SK-N-SH (cell line): ENCODE measurements around the gene ST7L. TPM values are rescaled to one million over a fixed set of nuclear protein-coding genes. Genes with fewer than 3 reads are reported as not detected.

Experiments
- CTCF ChIA-PET: fragments of 300-600, 350-600 bp; formaldehyde crosslinking; extraction: SDS; loops from one replicate; lab custom pipeline; 2021; lab: Yijun Ruan, JAX
- POLR2A ChIA-PET: fragments of 350-600 bp; sonication (Branson Sonifier 250); formaldehyde crosslinking; extraction: SDS; loops from one replicate; lab custom pipeline; 2020; ENCODE audit warnings: antibody characterized with exemption, inconsistent platforms; lab: Yijun Ruan, JAX
- DNase-seq: peaks from one replicate; pipeline ENCODE4 v3.0.0; 2012
- H2AFZ ChIP-seq: fragments of 200-600 bp; sonication (generic); 2 replicates; pipeline ENCODE4 v1.8.1; 2016; ENCODE audit warnings: antibody characterized with exemption, mild to moderate bottlenecking, low read depth
- H3F3A ChIP-seq: fragments of 200-600 bp; sonication (generic); replicated peaks from 2 replicates; pipeline ENCODE3; 2016; ENCODE audit warnings: antibody characterized with exemption, mild to moderate bottlenecking; ENCODE audit not compliant: insufficient read depth
- H3K27ac ChIP-seq, 2 experiments: fragments of 200-500 bp in 1 of 2; fragments of 200-600 bp in 1 of 2; sonication (Bioruptor generic) in 1 of 2; sonication (generic), shearing (Covaris generic) in 1 of 2; 2 replicates each; pipeline versions ENCODE4 v1.5.1 to v1.6.1; 2014 to 2016; ENCODE audit warnings: low read depth in 2 of 2, inconsistent platforms in 1 of 2, low read length in 1 of 2, mild to moderate bottlenecking in 1 of 2, mixed read lengths in 1 of 2
- H3K27me3 ChIP-seq: fragments of 200-600 bp; sonication (generic), shearing (Covaris generic); 2 replicates; pipeline ENCODE4 v1.6.1; 2016; ENCODE audit warnings: mixed run types; ENCODE audit not compliant: insufficient read depth
- H3K36me3 ChIP-seq, 2 experiments: fragments of 200-500 bp in 1 of 2; fragments of 200-600 bp in 1 of 2; sonication (Bioruptor generic) in 1 of 2; sonication (generic) in 1 of 2; replicated peaks in 1 of 2; 2 replicates each; pipeline versions ENCODE3 to v1.5.1; 2014 to 2016; ENCODE audit warnings: low read length in 1 of 2, mild to moderate bottlenecking in 1 of 2; ENCODE audit not compliant: insufficient read depth in 2 of 2, control insufficient read depth in 1 of 2
- H3K4me1 ChIP-seq, 2 experiments: fragments of 200-500 bp in 1 of 2; fragments of 200-600 bp in 1 of 2; sonication (Bioruptor generic) in 1 of 2; sonication (generic), shearing (Covaris generic) in 1 of 2; 2 replicates each; pipeline versions ENCODE4 v1.5.1 to v1.6.1; 2014 to 2016; ENCODE audit warnings: low read depth in 1 of 2, low read length in 1 of 2, mixed run types in 1 of 2; ENCODE audit not compliant: insufficient read depth in 2 of 2, control insufficient read depth in 1 of 2
- H3K4me2 ChIP-seq: fragments of 200-600 bp; sonication (generic), shearing (Covaris generic); 2 replicates; pipeline ENCODE4 v1.6.1; 2017; ENCODE audit warnings: mixed run types
- H3K4me3 ChIP-seq, 2 experiments: fragments of 200-500 bp in 1 of 2; fragments of 200-600 bp in 1 of 2; sonication (Bioruptor generic) in 1 of 2; sonication (generic), shearing (Covaris generic) in 1 of 2; 2 replicates each; pipeline versions ENCODE4 v1.5.1 to v1.8.1; 2014 to 2016; ENCODE audit warnings: low read depth in 2 of 2, inconsistent platforms in 1 of 2, low read length in 1 of 2, mild to moderate bottlenecking in 1 of 2, mixed read lengths in 1 of 2, moderate library complexity in 1 of 2
- H3K79me2 ChIP-seq: fragments of 200-600 bp; sonication (generic); 2 replicates; pipeline ENCODE4 v1.8.1; 2017; ENCODE audit warnings: mild to moderate bottlenecking; ENCODE audit not compliant: insufficient read depth
- H3K9ac ChIP-seq: fragments of 200-600 bp; sonication (generic); 2 replicates; pipeline ENCODE4 v1.6.1; 2017; ENCODE audit warnings: mixed run types
- H3K9me2 ChIP-seq: fragments of 200-600 bp; sonication (generic); 2 replicates; pipeline ENCODE4 v1.6.1; 2017; ENCODE audit warnings: mixed run types
- H3K9me3 ChIP-seq: fragments of 200-600 bp; sonication (generic); 2 replicates; pipeline ENCODE4 v1.6.1; 2017; ENCODE audit warnings: mixed run types, mild to moderate bottlenecking, moderate library complexity
- H4K20me1 ChIP-seq: fragments of 200-600 bp; sonication (generic); 2 replicates; pipeline ENCODE4 v1.6.1; 2017; ENCODE audit warnings: mild to moderate bottlenecking, mixed run types; ENCODE audit not compliant: insufficient read depth
- CHD2 ChIP-seq: fragments of 150-350 bp; IDR thresholded peaks from 2 replicates; pipeline ENCODE4 v1.6.1; 2018; ENCODE audit warnings: low read length; ENCODE audit not compliant: partially characterized antibody
- ELF1 ChIP-seq: IDR thresholded peaks from 2 replicates; pipeline ENCODE4 v1.4.0; 2012
- EP300 ChIP-seq, 2 experiments: IDR thresholded peaks; 2 replicates each; pipeline versions ENCODE4 v1.4.0 to v1.6.1; 2012; ENCODE audit warnings: borderline replicate concordance in 1 of 2, low read depth in 1 of 2, low read length in 1 of 2
- FOSL2 ChIP-seq: IDR thresholded peaks from 2 replicates; pipeline ENCODE4 v1.4.0; 2012; ENCODE audit warnings: low read depth, mild to moderate bottlenecking, moderate library complexity, borderline replicate concordance
- FOXJ3 ChIP-seq: sonication (generic); formaldehyde crosslinking; IDR thresholded peaks from 2 replicates; pipeline ENCODE4 v1.5.1; 2020; ENCODE audit warnings: mild to moderate bottlenecking, missing genetic modification reagents
- FOXM1 ChIP-seq: IDR thresholded peaks from 2 replicates; pipeline ENCODE4 v1.4.0; 2012; ENCODE audit warnings: low read depth, mild to moderate bottlenecking
- GATA2 ChIP-seq: sonication (generic); formaldehyde crosslinking; IDR thresholded peaks from 2 replicates; pipeline ENCODE4 v1.5.0; 2020; ENCODE audit warnings: mild to moderate bottlenecking, missing genetic modification reagents
- JUND ChIP-seq: IDR thresholded peaks from 2 replicates; pipeline ENCODE4 v1.4.0; 2012
- MEF2A ChIP-seq: IDR thresholded peaks from 2 replicates; pipeline ENCODE4 v1.4.0; 2012; ENCODE audit warnings: low read depth, borderline replicate concordance
- MXI1 ChIP-seq: IDR thresholded peaks from 2 replicates; pipeline ENCODE4 v1.6.1; 2012; ENCODE audit warnings: mild to moderate bottlenecking, low read depth, low read length, improper control_type of control experiment
- NFIC ChIP-seq: IDR thresholded peaks from 2 replicates; pipeline ENCODE4 v1.4.0; 2012; ENCODE audit warnings: borderline replicate concordance
- NRF1 ChIP-seq: IDR thresholded peaks from 2 replicates; pipeline ENCODE4 v1.6.1; 2012; ENCODE audit warnings: low read depth, mild to moderate bottlenecking, low read length
- PBX3 ChIP-seq: IDR thresholded peaks from 2 replicates; pipeline ENCODE4; 2012
- POLR2AphosphoS5 ChIP-seq: IDR thresholded peaks from 2 replicates; pipeline ENCODE4 v1.6.1; 2012; ENCODE audit warnings: low read depth, low read length
- RAD21 ChIP-seq: IDR thresholded peaks from 2 replicates; pipeline ENCODE4 v1.6.1; 2012; ENCODE audit warnings: mild to moderate bottlenecking, low read length
- RCOR1 ChIP-seq: fragments of 150-350 bp; IDR thresholded peaks from 2 replicates; pipeline ENCODE4 v1.6.1; 2017; ENCODE audit warnings: antibody characterized with exemption, low read length
- RFX5 ChIP-seq: IDR thresholded peaks from 2 replicates; pipeline ENCODE4 v1.6.1; 2012; ENCODE audit warnings: mild to moderate bottlenecking, improper control_type of control experiment, low read length
- RXRA ChIP-seq: IDR thresholded peaks from 2 replicates; pipeline ENCODE4 v1.4.0; 2012; ENCODE audit warnings: low read depth, mild to moderate bottlenecking, borderline replicate concordance
- SIN3A ChIP-seq: IDR thresholded peaks from 2 replicates; pipeline ENCODE4 v1.6.1; 2012; ENCODE audit warnings: low read depth, mild to moderate bottlenecking, low read length, moderate library complexity, borderline replicate concordance
- TCF12 ChIP-seq: IDR thresholded peaks from 2 replicates; pipeline ENCODE4 v1.4.0; 2012
- TEAD4 ChIP-seq: IDR thresholded peaks from 2 replicates; pipeline ENCODE4 v1.4.0; 2012; ENCODE audit warnings: mild to moderate bottlenecking, borderline replicate concordance; ENCODE audit not compliant: insufficient read depth
- USF1 ChIP-seq: IDR thresholded peaks from 2 replicates; pipeline ENCODE4 v1.4.0; 2012; ENCODE audit warnings: low read depth, borderline replicate concordance
- ZBTB33 ChIP-seq: IDR thresholded peaks from 2 replicates; pipeline ENCODE4 v1.4.0; 2012; ENCODE audit warnings: low read depth, borderline replicate concordance
- WGBS: methylation state at CpG from one replicate; pipeline ENCODE4 v1.1.6; 2017; ENCODE audit warnings: low lambda C conversion rate; 5-methylcytosine and 5-hydroxymethylcytosine counted together
- polyA plus RNA-seq, 3 experiments: library from polyadenylated mRNA; depleted of rRNA; stranded (reverse); fragments of >200 nt; gene quantifications; 2 replicates each; pipeline ENCODE4 v1.2.3, GENCODE V29; 2012
- TF ChIP-seq, protein P1 (sequence below): IDR thresholded peaks from 2 replicates; pipeline ENCODE4 v1.4.0; 2012; ENCODE audit warnings: low read depth
- TF ChIP-seq, protein P2 (sequence below): fragments of 150-350 bp; IDR thresholded peaks from 2 replicates; pipeline ENCODE4 v1.6.1; 2017; ENCODE audit warnings: antibody characterized with exemption, low read length, low read depth, borderline replicate concordance
- TF ChIP-seq, protein P3 (sequence below): IDR thresholded peaks from 2 replicates; pipeline ENCODE4 v1.6.1; 2012; ENCODE audit warnings: mild to moderate bottlenecking, low read depth, low read length, moderate library complexity

The ST7L gene
- polyA plus RNA-seq, 1 of the 3 experiments (the other 2 are of a cell fraction), result 17.9 TPM

DNA sequence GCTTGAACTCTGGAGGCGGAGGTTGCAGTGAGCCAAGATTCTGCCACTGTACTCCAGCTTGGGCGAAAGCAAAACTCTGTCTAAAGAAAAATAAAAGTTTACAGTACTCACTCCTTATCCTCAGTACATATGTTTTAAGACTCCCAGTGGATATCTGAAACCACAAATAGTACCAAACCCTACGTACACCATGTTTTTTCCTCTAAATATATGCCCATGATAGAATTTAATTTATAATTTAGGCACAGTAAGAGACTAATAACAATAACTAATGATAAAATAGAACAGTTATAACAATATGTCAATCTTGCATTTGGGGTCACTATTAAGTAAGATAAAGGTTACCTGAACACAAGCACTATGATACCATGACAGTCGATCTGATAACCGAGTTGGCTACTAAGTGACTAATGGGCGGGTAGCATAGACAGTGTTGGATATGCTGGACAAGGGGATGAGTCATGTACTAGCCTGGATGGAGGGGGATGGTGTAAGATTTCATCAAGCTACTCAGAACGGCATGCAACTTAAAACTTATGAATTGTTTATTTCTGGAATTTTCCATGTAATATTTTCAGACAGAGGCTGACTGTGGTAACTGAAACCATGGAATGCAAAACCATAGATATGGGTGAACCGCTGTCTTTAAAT, 43.7 kb downstream of the ST7L start:
- ChIA-PET POLR2A (no interaction called here), CTCF (no interaction called here)
- no peak overlapping the region for H2AFZ ChIP-seq
- H3K9ac ChIP-seq, result no peak overlapping the region
- no peak overlapping the region for H3K4me3 ChIP-seq
- H3K36me3 ChIP-seq, result peaks cover 16 to 49% of the 10 kb centered on the region in 2 experiments
- H3F3A ChIP-seq, result peaks cover 19% of the 10 kb centered on the region
- no peaks in the 10 kb centered on the region for H4K20me1 ChIP-seq
- H3K9me2 ChIP-seq, result no peaks in the 10 kb centered on the region
- H3K27me3 ChIP-seq, result no peaks in the 10 kb centered on the region
- H3K9me3 ChIP-seq, result no peaks in the 10 kb centered on the region
- peaks cover 0 to 12% of the 10 kb centered on the region in 2 experiments; a peak in 1 of 4 replicates for H3K4me1 ChIP-seq
- DNase-seq, result no peak
- H3K27ac ChIP-seq, result peak overlapping the region; percentile 0 to 57; a peak in 3 of 4 replicates
- H3K4me2 ChIP-seq, result 0 out of 2 replicates have a peak overlapping the region, but pooled peaks have one; percentile 2
- WGBS, result 41% methylated on average over 8 of the region's 8 CpGs
- no peaks in the 10 kb centered on the region; the same call in 1 of the 2 replicates for H3K79me2 ChIP-seq
- TF ChIP-seq FOXJ3 (CRISPR knock-in tag) (no peak), PBX3 (peak; percentile 92), FOXM1 (peak; percentile 62), ELF1 (no peak), RAD21 (no peak), ZBTB33 (no peak), EP300 (IDR thresholded peaks at IDR 0.05; ENCODE audit: borderline replicate concordance in 1 of 2, low read depth in 1 of 2, low read length in 1 of 2) (peak in 1 of 2 experiments; percentile 69; a peak in 1 of 4 replicates), MEF2A (no peak), RFX5 (no peak), TEAD4 (peak; percentile 44; the same call in 1 of the 2 replicates), JUND (peak; percentile 94), SIN3A (0 out of 2 replicates have a peak, but pooled peaks have one; percentile 21), FOSL2 (peak; percentile 95), RXRA (peak; percentile 55; the same call in 1 of the 2 replicates), TCF12 (peak; percentile 82), NFIC (peak; percentile 70; the same call in 1 of the 2 replicates), MXI1 (no peak), CHD2 (no peak), RCOR1 (no peak), POLR2AphosphoS5 (peak; percentile 60; the same call in 1 of the 2 replicates), GATA2 (no peak), USF1 (no peak), NRF1 (no peak)
- TF ChIP-seq, protein P1, sequence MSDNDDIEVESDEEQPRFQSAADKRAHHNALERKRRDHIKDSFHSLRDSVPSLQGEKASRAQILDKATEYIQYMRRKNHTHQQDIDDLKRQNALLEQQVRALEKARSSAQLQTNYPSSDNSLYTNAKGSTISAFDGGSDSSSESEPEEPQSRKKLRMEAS, result peak; percentile 48; the same call in 1 of the 2 replicates
- TF ChIP-seq, protein P2, sequence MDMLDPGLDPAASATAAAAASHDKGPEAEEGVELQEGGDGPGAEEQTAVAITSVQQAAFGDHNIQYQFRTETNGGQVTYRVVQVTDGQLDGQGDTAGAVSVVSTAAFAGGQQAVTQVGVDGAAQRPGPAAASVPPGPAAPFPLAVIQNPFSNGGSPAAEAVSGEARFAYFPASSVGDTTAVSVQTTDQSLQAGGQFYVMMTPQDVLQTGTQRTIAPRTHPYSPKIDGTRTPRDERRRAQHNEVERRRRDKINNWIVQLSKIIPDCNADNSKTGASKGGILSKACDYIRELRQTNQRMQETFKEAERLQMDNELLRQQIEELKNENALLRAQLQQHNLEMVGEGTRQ, result no peak
- TF ChIP-seq, protein P3, sequence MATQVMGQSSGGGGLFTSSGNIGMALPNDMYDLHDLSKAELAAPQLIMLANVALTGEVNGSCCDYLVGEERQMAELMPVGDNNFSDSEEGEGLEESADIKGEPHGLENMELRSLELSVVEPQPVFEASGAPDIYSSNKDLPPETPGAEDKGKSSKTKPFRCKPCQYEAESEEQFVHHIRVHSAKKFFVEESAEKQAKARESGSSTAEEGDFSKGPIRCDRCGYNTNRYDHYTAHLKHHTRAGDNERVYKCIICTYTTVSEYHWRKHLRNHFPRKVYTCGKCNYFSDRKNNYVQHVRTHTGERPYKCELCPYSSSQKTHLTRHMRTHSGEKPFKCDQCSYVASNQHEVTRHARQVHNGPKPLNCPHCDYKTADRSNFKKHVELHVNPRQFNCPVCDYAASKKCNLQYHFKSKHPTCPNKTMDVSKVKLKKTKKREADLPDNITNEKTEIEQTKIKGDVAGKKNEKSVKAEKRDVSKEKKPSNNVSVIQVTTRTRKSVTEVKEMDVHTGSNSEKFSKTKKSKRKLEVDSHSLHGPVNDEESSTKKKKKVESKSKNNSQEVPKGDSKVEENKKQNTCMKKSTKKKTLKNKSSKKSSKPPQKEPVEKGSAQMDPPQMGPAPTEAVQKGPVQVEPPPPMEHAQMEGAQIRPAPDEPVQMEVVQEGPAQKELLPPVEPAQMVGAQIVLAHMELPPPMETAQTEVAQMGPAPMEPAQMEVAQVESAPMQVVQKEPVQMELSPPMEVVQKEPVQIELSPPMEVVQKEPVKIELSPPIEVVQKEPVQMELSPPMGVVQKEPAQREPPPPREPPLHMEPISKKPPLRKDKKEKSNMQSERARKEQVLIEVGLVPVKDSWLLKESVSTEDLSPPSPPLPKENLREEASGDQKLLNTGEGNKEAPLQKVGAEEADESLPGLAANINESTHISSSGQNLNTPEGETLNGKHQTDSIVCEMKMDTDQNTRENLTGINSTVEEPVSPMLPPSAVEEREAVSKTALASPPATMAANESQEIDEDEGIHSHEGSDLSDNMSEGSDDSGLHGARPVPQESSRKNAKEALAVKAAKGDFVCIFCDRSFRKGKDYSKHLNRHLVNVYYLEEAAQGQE, result 0 out of 2 replicates have a peak, but pooled peaks have one; percentile 48
